Trophoblast cell (in vitro differentiated cells and primary cell): ENCODE results near the gene KLF15.
A peak's percentile ranks its signal among the peaks of the same experiment; 100 is the strongest.

Experiments
- DNase-seq, 2 donors: peaks; one replicate each; pipeline ENCODE4 v3.0.0-alpha.2; 2016
- H2AFZ ChIP-seq: 2 replicates; pipeline ENCODE4 v1.6.1; 2013; ENCODE audit warnings: low read length, moderate library complexity, mild to moderate bottlenecking; ENCODE audit not compliant: insufficient read depth, poor library complexity
- H2AK5ac ChIP-seq: 2 replicates; pipeline ENCODE4 v1.6.1; 2013; ENCODE audit warnings: mild to moderate bottlenecking, low read length
- H2BK120ac ChIP-seq: 2 replicates; pipeline ENCODE4 v1.6.1; 2013; ENCODE audit warnings: low read length, mild to moderate bottlenecking, moderate library complexity; ENCODE audit not compliant: insufficient read depth, poor library complexity
- H2BK12ac ChIP-seq: 2 replicates; pipeline ENCODE4 v1.6.1; 2013; ENCODE audit warnings: mild to moderate bottlenecking, low read length, moderate library complexity
- H2BK5ac ChIP-seq: 2 replicates; pipeline ENCODE4 v1.6.1; 2013; ENCODE audit warnings: low read length, low read depth, moderate library complexity, mild to moderate bottlenecking; ENCODE audit not compliant: poor library complexity
- H3K14ac ChIP-seq: 2 replicates; pipeline ENCODE4 v1.6.1; 2013; ENCODE audit warnings: mild to moderate bottlenecking, low read length
- H3K18ac ChIP-seq: 2 replicates; pipeline ENCODE4 v1.6.1; 2013; ENCODE audit warnings: mild to moderate bottlenecking, low read length
- H3K23ac ChIP-seq: 2 replicates; pipeline ENCODE4 v1.6.1; 2013; ENCODE audit warnings: low read length
- H3K27ac ChIP-seq: 2 replicates; pipeline ENCODE4 v1.5.1; 2013; ENCODE audit warnings: low read depth, mild to moderate bottlenecking, inconsistent platforms, low read length, moderate library complexity
- H3K27me3 ChIP-seq: 2 replicates; pipeline ENCODE4 v1.6.1; 2013; ENCODE audit warnings: inconsistent platforms, mild to moderate bottlenecking, low read length, moderate library complexity; ENCODE audit not compliant: insufficient read depth
- H3K36me3 ChIP-seq, 2 experiments: 1 replicate in 1 of 2; 2 replicates in 1 of 2; pipeline ENCODE4 v1.6.1; 2013; ENCODE audit warnings: low read length in 2 of 2, mild to moderate bottlenecking in 2 of 2, moderate library complexity in 1 of 2; ENCODE audit not compliant: insufficient read depth in 2 of 2, control insufficient read depth in 1 of 2
- H3K4ac ChIP-seq: 2 replicates; pipeline ENCODE4 v1.6.1; 2013; ENCODE audit warnings: low read depth, mild to moderate bottlenecking, low read length, moderate library complexity
- H3K4me1 ChIP-seq, 2 experiments: 1 replicate in 1 of 2; 2 replicates in 1 of 2; pipeline ENCODE4 v1.6.1; 2013; ENCODE audit warnings: low read length in 2 of 2, mild to moderate bottlenecking in 2 of 2, moderate library complexity in 1 of 2; ENCODE audit not compliant: insufficient read depth in 2 of 2, control insufficient read depth in 1 of 2
- H3K4me2 ChIP-seq: 2 replicates; pipeline ENCODE4 v1.6.1; 2013; ENCODE audit warnings: inconsistent platforms, mild to moderate bottlenecking, low read length, moderate library complexity
- H3K4me3 ChIP-seq: 2 replicates; pipeline ENCODE4 v1.5.1; 2013; ENCODE audit warnings: mild to moderate bottlenecking, low read depth, low read length, inconsistent platforms
- H3K79me1 ChIP-seq: one replicate; pipeline ENCODE4 v1.6.1; 2013; ENCODE audit warnings: low read length
- H3K79me2 ChIP-seq: 2 replicates; pipeline ENCODE4 v1.6.1; 2013; ENCODE audit warnings: low read length, mild to moderate bottlenecking; ENCODE audit not compliant: control insufficient read depth, insufficient read depth, poor library complexity
- H3K9ac ChIP-seq: 2 replicates; pipeline ENCODE4 v1.6.1; 2013; ENCODE audit warnings: mild to moderate bottlenecking, low read length
- H3K9me3 ChIP-seq: 2 replicates; pipeline ENCODE4 v1.6.1; 2013; ENCODE audit warnings: low read depth, mild to moderate bottlenecking, control low read depth, inconsistent platforms, low read length; ENCODE audit not compliant: insufficient read depth
- H4K12ac ChIP-seq: 2 replicates; pipeline ENCODE4 v1.6.1; 2013; ENCODE audit warnings: low read depth, mild to moderate bottlenecking, low read length, moderate library complexity
- H4K8ac ChIP-seq: 2 replicates; pipeline ENCODE4 v1.6.1; 2013; ENCODE audit warnings: low read depth, mild to moderate bottlenecking, low read length, moderate library complexity
- H4K91ac ChIP-seq: one replicate; pipeline ENCODE4 v1.6.1; 2013; ENCODE audit warnings: low read depth, mild to moderate bottlenecking, low read length, moderate library complexity
- WGBS: extraction: QIAGEN DNeasy Blood & Tissue Kit; methylation state at CpG from one replicate; pipeline ENCODE4 v1.1.7; 2013; ENCODE audit warnings: missing lambda C conversion rate; ENCODE audit not compliant: insufficient read length, insufficient coverage; ENCODE audit errors: extremely low coverage; 5-methylcytosine and 5-hydroxymethylcytosine counted together

KLF15 gene

DNA sequence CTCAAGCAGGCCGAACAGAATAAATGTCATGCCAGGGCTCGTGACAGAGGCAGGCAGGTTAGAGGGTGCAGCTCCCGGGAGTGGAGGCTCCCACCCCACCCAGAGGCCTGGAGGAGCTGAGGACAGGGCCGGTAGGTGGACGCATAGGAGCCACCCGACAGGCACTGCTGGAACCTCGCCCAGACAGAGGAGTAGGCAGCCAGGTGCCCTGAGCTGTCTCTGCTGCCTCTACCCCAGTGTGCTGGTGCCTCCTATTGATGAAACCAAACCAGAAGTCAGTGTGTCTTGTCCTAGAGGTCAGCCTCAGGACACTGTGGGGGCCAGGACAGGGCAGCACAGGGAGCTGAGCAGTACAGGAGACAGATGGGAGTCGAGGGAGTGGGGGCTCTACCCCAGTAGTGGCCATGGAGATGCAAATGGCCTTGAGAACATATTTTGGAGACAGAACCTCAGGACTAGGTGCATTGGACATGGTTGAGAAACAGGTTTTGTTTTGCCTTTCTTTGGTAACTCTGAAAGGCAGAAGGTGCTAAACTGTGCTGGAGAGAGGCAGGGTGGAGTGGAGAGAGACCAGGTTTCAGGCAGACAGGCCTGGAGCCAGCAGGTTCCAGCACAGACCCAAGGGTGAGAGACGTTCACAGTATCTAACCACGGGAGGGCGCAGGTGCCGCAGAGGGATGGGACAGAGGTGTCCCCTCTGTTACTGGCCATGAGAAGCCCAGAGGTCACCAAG lies 15.4 kb upstream of the KLF15 start:
- no CpG with 5 or more reads among the region's 12 CpGs for WGBS
- no peak overlapping the region for H3K4me2 ChIP-seq
- no peak overlapping the region for H3K18ac ChIP-seq
- H3K79me1 ChIP-seq: no peaks in the 10 kb centered on the region
- H2AK5ac ChIP-seq: no peak overlapping the region
- no peak overlapping the region for H2AFZ ChIP-seq
- no peaks in the 10 kb centered on the region for H3K36me3 ChIP-seq
- H3K4ac ChIP-seq: no peak overlapping the region
- no peak overlapping the region for H2BK5ac ChIP-seq
- no peaks in the 10 kb centered on the region for H3K9me3 ChIP-seq
- no peaks in the 10 kb centered on the region for H3K27me3 ChIP-seq
- H3K27ac ChIP-seq: no peak overlapping the region
- no peak overlapping the region for H4K12ac ChIP-seq
- H4K8ac ChIP-seq: no peak overlapping the region
- no peak overlapping the region for H3K4me3 ChIP-seq
- no peak overlapping the region for H2BK120ac ChIP-seq
- peak overlapping the region; percentile 55 for H3K9ac ChIP-seq
- H3K23ac ChIP-seq: no peak overlapping the region
- no peak for DNase-seq
- H3K4me1 ChIP-seq: no peaks in the 10 kb centered on the region
- no peak overlapping the region for H3K14ac ChIP-seq
- H4K91ac ChIP-seq: no peak overlapping the region
- H3K79me2 ChIP-seq: no peaks in the 10 kb centered on the region
- H2BK12ac ChIP-seq: no peak overlapping the region

- H2AFZ ChIP-seq: no peak overlapping the region
- H2AK5ac ChIP-seq: no peak overlapping the region
- no peak overlapping the region for H3K4ac ChIP-seq
- H3K4me3 ChIP-seq: no peak overlapping the region
- H3K9ac ChIP-seq: no peak overlapping the region
- no peak overlapping the region for H3K27ac ChIP-seq
- no peak overlapping the region for H4K12ac ChIP-seq
- H3K79me2 ChIP-seq: no peaks in the 10 kb centered on the region
- no peaks in the 10 kb centered on the region for H3K4me1 ChIP-seq
- H3K9me3 ChIP-seq: no peaks in the 10 kb centered on the region
- no CpG with 5 or more reads among the region's 22 CpGs for WGBS
- no peak overlapping the region for H2BK12ac ChIP-seq
- H4K8ac ChIP-seq: no peak overlapping the region
- no peak overlapping the region for H2BK5ac ChIP-seq
- no peaks in the 10 kb centered on the region for H3K36me3 ChIP-seq
- no peaks in the 10 kb centered on the region for H3K27me3 ChIP-seq
- no peaks in the 10 kb centered on the region for H3K79me1 ChIP-seq
- H4K91ac ChIP-seq: no peak overlapping the region
- H3K18ac ChIP-seq: no peak overlapping the region
- no peak overlapping the region for H3K23ac ChIP-seq
- DNase-seq: peak; percentile 56 to 66
- H2BK120ac ChIP-seq: no peak overlapping the region
- no peak overlapping the region for H3K4me2 ChIP-seq
- no peak overlapping the region for H3K14ac ChIP-seq
Observed at GRCh38 chr3:126371096-126371705, 14.0 kb upstream of the KLF15 start.

DNA sequence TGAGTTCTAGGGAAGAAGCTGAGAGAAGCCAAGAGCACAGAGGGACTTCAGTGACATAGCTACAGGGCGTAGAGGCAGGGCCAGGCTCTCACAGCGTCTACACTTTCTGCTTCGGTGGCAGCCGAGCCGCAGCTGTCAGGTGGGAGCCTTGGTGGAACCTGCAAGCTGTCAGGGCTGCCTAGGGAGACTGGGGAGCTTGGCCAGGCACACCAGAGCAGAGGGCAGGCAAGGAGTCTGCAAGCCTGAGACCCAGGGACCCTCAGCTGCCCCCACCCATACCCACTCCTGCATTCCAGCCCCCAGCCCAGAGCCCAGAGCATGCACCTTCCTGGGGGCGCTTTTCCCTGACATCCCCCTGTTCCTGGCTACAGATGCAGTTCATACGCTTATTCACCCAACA lies 13.4 kb upstream of the KLF15 start:
- Histone ChIP-seq H2AK5ac (no peak overlapping the region), H3K4me1 (no peaks in the 10 kb centered on the region), H3K4ac (no peak overlapping the region), H3K36me3 (no peaks in the 10 kb centered on the region), H3K23ac (no peak overlapping the region), H2BK120ac (no peak overlapping the region), H3K27me3 (no peaks in the 10 kb centered on the region), H3K9me3 (no peaks in the 10 kb centered on the region), H4K91ac (no peak overlapping the region), H3K27ac (no peak overlapping the region), H3K18ac (no peak overlapping the region), H2BK12ac (no peak overlapping the region), H3K9ac (no peak overlapping the region), H3K14ac (no peak overlapping the region), H4K12ac (no peak overlapping the region), H3K79me2 (no peaks in the 10 kb centered on the region), H2AFZ (no peak overlapping the region), H3K79me1 (no peaks in the 10 kb centered on the region), H2BK5ac (no peak overlapping the region), H3K4me2 (no peak overlapping the region), H4K8ac (no peak overlapping the region), H3K4me3 (no peak overlapping the region)
- DNase-seq: no peak
- WGBS: no CpG with 5 or more reads among the region's 7 CpGs

DNA sequence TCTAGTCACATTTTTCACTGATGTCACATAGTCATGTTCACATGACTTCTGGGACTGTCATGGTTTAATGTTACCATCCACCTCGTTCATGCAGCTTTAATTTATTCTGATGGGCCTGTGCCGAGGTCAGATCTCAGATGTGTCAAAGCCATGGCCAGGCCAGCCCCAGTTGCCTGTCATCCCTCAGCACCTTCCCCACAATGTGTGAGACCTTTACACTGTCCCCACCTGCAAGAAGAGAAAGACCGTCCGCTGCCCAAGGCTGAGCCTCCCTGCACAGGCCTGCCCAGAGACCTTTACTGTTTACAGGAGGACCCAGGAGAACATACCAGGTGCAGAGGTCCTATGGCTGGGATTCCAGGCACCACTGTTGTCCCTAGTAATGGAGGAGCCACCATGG lies 12.8 kb upstream of the KLF15 start:
- no peak for DNase-seq
- Histone ChIP-seq H3K79me1 (no peaks in the 10 kb centered on the region), H3K9ac (no peak overlapping the region), H3K4me2 (no peak overlapping the region), H3K79me2 (no peaks in the 10 kb centered on the region), H3K36me3 (no peaks in the 10 kb centered on the region), H4K8ac (no peak overlapping the region), H2AK5ac (no peak overlapping the region), H3K4me1 (no peaks in the 10 kb centered on the region), H3K23ac (no peak overlapping the region), H3K27me3 (no peaks in the 10 kb centered on the region), H2BK5ac (no peak overlapping the region), H3K4me3 (no peak overlapping the region), H2BK120ac (no peak overlapping the region), H4K12ac (no peak overlapping the region), H2BK12ac (no peak overlapping the region), H3K9me3 (no peaks in the 10 kb centered on the region), H3K27ac (no peak overlapping the region), H3K14ac (no peak overlapping the region), H2AFZ (no peak overlapping the region), H3K18ac (no peak overlapping the region), H4K91ac (no peak overlapping the region), H3K4ac (no peak overlapping the region)
- WGBS: no CpG with 5 or more reads among the region's 4 CpGs
